Breast epithelium (tissue), 4 donors: ENCODE results near the gene ZNF322. TPM values are rescaled to one million over a fixed set of nuclear protein-coding genes. Genes with fewer than 3 reads are reported as not detected.
A peak's percentile ranks its signal among the peaks of the same experiment; 100 is the strongest.
"Not testable (repeated sequence)": the region's sequence is repeated elsewhere in the genome, so short reads cannot be mapped to it uniquely, and the experiment has no call there.

ENCODE experiments used
- DNase-seq, 2 donors: peaks; one replicate each; pipeline ENCODE4 v3.0.0-alpha.2; 2019; ENCODE audit warnings: low spot score in 2 of 2
- H3K27ac ChIP-seq, 2 donors: fragments of 200-600 bp; sonication (generic) in 1 of 2; one replicate each; pipeline ENCODE4 v1.5.1; 2016 to 2019; ENCODE audit warnings: mild to moderate bottlenecking in 1 of 2
- H3K27me3 ChIP-seq, 2 donors: fragments of 200-600 bp; sonication (generic) in 1 of 2; one replicate each; pipeline versions ENCODE4 v1.5.1 to v1.6.0; 2017 to 2019; ENCODE audit warnings: control low read depth in 1 of 2, mild to moderate bottlenecking in 1 of 2
- H3K36me3 ChIP-seq: fragments of 200-600 bp; one replicate; pipeline ENCODE4 v1.5.1; 2019
- H3K4me1 ChIP-seq, 2 donors: fragments of 200-600 bp; sonication (generic); one replicate each; pipeline ENCODE4 v1.5.1; 2016 to 2019; ENCODE audit warnings: control low read depth in 1 of 2
- H3K4me3 ChIP-seq, 3 donors: fragments of 200-600 bp; sonication (generic); 1 replicate in 2 of 3; 2 replicates in 1 of 3; pipeline ENCODE4 v1.5.1; 2016 to 2019; ENCODE audit warnings: mild to moderate bottlenecking in 3 of 3, moderate library complexity in 2 of 3
- H3K9me3 ChIP-seq, 2 donors: fragments of 200-600 bp; sonication (generic) in 1 of 2; one replicate each; pipeline ENCODE4 v1.5.1; 2016 to 2019; ENCODE audit warnings: control low read depth in 1 of 2
- CTCF ChIP-seq, 3 donors: fragments of 450-650 bp; IDR thresholded peaks; one replicate each; pipeline ENCODE4 v1.5.1; 2016 to 2017; ENCODE audit warnings: antibody characterized with exemption in 3 of 3, mild to moderate bottlenecking in 3 of 3, moderate library complexity in 3 of 3
- POLR2A ChIP-seq: fragments of 450-650 bp; IDR thresholded peaks from one replicate; pipeline ENCODE4 v1.6.1; 2016; ENCODE audit warnings: antibody characterized with exemption, mild to moderate bottlenecking, moderate library complexity
- POLR2AphosphoS5 ChIP-seq, 3 donors: sonication (generic); formaldehyde crosslinking; IDR thresholded peaks; one replicate each; pipeline ENCODE4 v1.6.1; 2017; ENCODE audit warnings: antibody characterized with exemption in 3 of 3
- intact Hi-C: fragments of 100-400 bp; cut with DNase I; formaldehyde crosslinking; loops from one replicate; pipeline ENCODE4 v1.15.1; 2023; ENCODE audit warnings: low total_unique reads
- total RNA-seq, 3 donors: library from RNA; depleted of rRNA; stranded (reverse); fragments of >200 nt; gene quantifications; one replicate each; pipeline ENCODE4 v1.1.0, GENCODE V29; 2016

ZNF322 gene
- 10 to 100 TPM; 12.6 to 28.5 (median 16.4) TPM for total RNA-seq

- peaks cover 0 to 4% of the 10 kb centered on the region in 2 donors for H3K27me3 ChIP-seq
- peak; percentile 94 for DNase-seq
- peak within 1 kb of the TSS; percentile 75 to 84 for H3K27ac ChIP-seq
- H3K36me3 ChIP-seq = peaks cover 5% of the 10 kb centered on the region
- TF ChIP-seq POLR2AphosphoS5 (IDR thresholded peaks at IDR 0.05) = peak in 2 of 3 donors; percentile 29 to 81
- TF ChIP-seq CTCF (IDR thresholded peaks at IDR 0.05) = no peak
- TF ChIP-seq POLR2A = peak; percentile 39
- H3K4me1 ChIP-seq = peaks cover 0 to 7% of the 10 kb centered on the region in 2 donors
- intact Hi-C loops = no loop called here
- peak within 1 kb of the TSS; percentile 57 to 80 (median 62) for H3K4me3 ChIP-seq
- no peaks in the 10 kb centered on the region for H3K9me3 ChIP-seq
Observed at GRCh38 chr6:26659042-26659999, at the start of gene ZNF322. Gene ZNF322, minus strand, starts transcription at chr6:26659746. Its CDS starts 21,193 bp downstream, at chr6:26638553.

- H3K36me3 ChIP-seq, H3K27me3 ChIP-seq, H3K4me3 ChIP-seq, DNase-seq, H3K9me3 ChIP-seq, H3K27ac ChIP-seq, intact Hi-C loops, H3K4me1 ChIP-seq: not testable (repeated sequence)
Observed at GRCh38 chr6:26705780-26706179, 46.2 kb upstream of the ZNF322 start.

- H3K4me3 ChIP-seq, DNase-seq, H3K4me1 ChIP-seq, intact Hi-C loops, H3K36me3 ChIP-seq, H3K9me3 ChIP-seq, H3K27ac ChIP-seq, H3K27me3 ChIP-seq: not testable (repeated sequence)
Observed at GRCh38 chr6:26705352-26705751, 45.8 kb upstream of the ZNF322 start.

GRCh38 chr6:26701023-26701747 is 41.6 kb upstream of the ZNF322 start:
- H3K4me1 ChIP-seq, intact Hi-C loops, DNase-seq, H3K36me3 ChIP-seq, H3K27ac ChIP-seq, H3K4me3 ChIP-seq, H3K27me3 ChIP-seq, H3K9me3 ChIP-seq: not testable (repeated sequence)

GRCh38 chr6:26697496-26697895 is 38.0 kb upstream of the ZNF322 start:
- H3K4me3 ChIP-seq, H3K27me3 ChIP-seq, intact Hi-C loops, H3K27ac ChIP-seq, DNase-seq, H3K9me3 ChIP-seq, H3K36me3 ChIP-seq, H3K4me1 ChIP-seq: not testable (repeated sequence)

- DNase-seq, H3K36me3 ChIP-seq, H3K9me3 ChIP-seq, H3K27me3 ChIP-seq, intact Hi-C loops, H3K4me3 ChIP-seq, H3K4me1 ChIP-seq, H3K27ac ChIP-seq: not testable (repeated sequence)
Observed at GRCh38 chr6:26689324-26689947, 29.9 kb upstream of the ZNF322 start.

GRCh38 chr6:26682435-26683042 is 23.0 kb upstream of the ZNF322 start:
- H3K27ac ChIP-seq, H3K4me3 ChIP-seq, H3K36me3 ChIP-seq, H3K9me3 ChIP-seq, intact Hi-C loops, H3K27me3 ChIP-seq, H3K4me1 ChIP-seq, DNase-seq: not testable (repeated sequence)

- H3K27ac ChIP-seq, H3K4me1 ChIP-seq, H3K36me3 ChIP-seq, H3K9me3 ChIP-seq, intact Hi-C loops, H3K27me3 ChIP-seq, H3K4me3 ChIP-seq, DNase-seq: not testable (repeated sequence)
Observed at GRCh38 chr6:26673287-26673686, 13.7 kb upstream of the ZNF322 start.

GRCh38 chr6:26670558-26670957 is 11.0 kb upstream of the ZNF322 start:
- H3K4me3 ChIP-seq, intact Hi-C loops: not testable (repeated sequence)

GRCh38 chr6:26670003-26670402 is 10.5 kb upstream of the ZNF322 start:
- H3K27ac ChIP-seq, H3K4me3 ChIP-seq, H3K36me3 ChIP-seq, H3K4me1 ChIP-seq, DNase-seq, intact Hi-C loops, H3K9me3 ChIP-seq: not testable (repeated sequence)
- peaks cover 0 to 11% of the 10 kb centered on the region in 2 donors for H3K27me3 ChIP-seq

More at GRCh38 chr6:26670558-26670957, 11.0 kb upstream of the ZNF322 start:
- H3K9me3 ChIP-seq, H3K27ac ChIP-seq, H3K4me1 ChIP-seq, DNase-seq, H3K36me3 ChIP-seq: not testable (repeated sequence)
- H3K27me3 ChIP-seq = peaks cover 0 to 11% of the 10 kb centered on the region in 2 donors
